K562 (cell line): ENCODE data around the gene ZNF181. TPM values are rescaled to one million over a fixed set of nuclear protein-coding genes. Genes with fewer than 3 reads are reported as not detected.

ENCODE experiments used
- ATAC-seq: fragments of 200-7000 bp; cut with Tn5 transposase; 3 replicates; pipeline ENCODE4 v1.9.1; 2020; ENCODE audit warnings: moderate library complexity
- BruUV-seq: library from RNA; stranded (reverse); fragments of 400-500 nt; replicated peaks from 2 replicates; lab custom pipeline; 2021; lab: Mats Ljungman, UMichigan
- CTCF ChIA-PET: fragments of 300-600 bp; formaldehyde crosslinking; extraction: SDS; loops from one replicate; lab custom pipeline; 2021; ENCODE audit warnings: low intra/inter-chr PET ratio; lab: Yijun Ruan, JAX
- POLR2A ChIA-PET: fragments of 300-600, 350-650 bp; sonication (Branson Sonifier 250); formaldehyde crosslinking; extraction: SDS; loops from one replicate; lab custom pipeline; 2021; ENCODE audit warnings: antibody characterized with exemption, inconsistent platforms; lab: Yijun Ruan, JAX
- DNase-seq, 4 experiments: peaks; one replicate each; pipeline versions ENCODE4 v3.0.0 to v3.0.0-alpha.2; 2011 to 2018; ENCODE audit warnings: low spot score in 3 of 4, mixed read lengths in 3 of 4; ENCODE audit errors: extremely low read depth in 1 of 4
- FAIRE-seq: peaks from 2 replicates; lab custom pipeline; 2011; peaks lifted over from hg19 to GRCh38; lab: Jason Lieb, UNC
- H2AFZ ChIP-seq: 2 replicates; pipeline ENCODE4 v1.6.0; 2011; ENCODE audit warnings: low read depth, low read length, control low read depth, inconsistent platforms
- H3K27ac ChIP-seq: fragments of 200-600 bp; 3 replicates; pipeline ENCODE4 v1.8.0; 2011; ENCODE audit warnings: low read depth, mild to moderate bottlenecking, control low read depth, inconsistent platforms, low read length, moderate library complexity, mixed read lengths; ENCODE audit errors: extremely low read depth
- H3K27me3 ChIP-seq, 2 experiments: fragments of 300-600 bp in 1 of 2; 2 replicates in 1 of 2; 3 replicates in 1 of 2; pipeline versions ENCODE4 v1.6.0 to v1.8.0; 2011; ENCODE audit warnings: inconsistent platforms in 2 of 2, low read length in 2 of 2, mild to moderate bottlenecking in 1 of 2, mixed read lengths in 1 of 2, moderate library complexity in 1 of 2; ENCODE audit not compliant: control insufficient read depth in 2 of 2, insufficient read depth in 2 of 2
- H3K36me3 ChIP-seq: fragments of 300-600 bp; 3 replicates; pipeline ENCODE4 v1.8.0; 2011; ENCODE audit warnings: mild to moderate bottlenecking, low read length, inconsistent platforms; ENCODE audit not compliant: control insufficient read depth, insufficient read depth
- H3K4me1 ChIP-seq, 2 experiments: fragments of 200-600 bp in 1 of 2; replicated peaks in 1 of 2; 2 replicates in 1 of 2; 3 replicates in 1 of 2; pipeline versions ENCODE4 v1.5.1 to v1.8.0; 2011; ENCODE audit warnings: inconsistent platforms in 2 of 2, low read length in 2 of 2, mild to moderate bottlenecking in 1 of 2, mixed read lengths in 1 of 2, moderate library complexity in 1 of 2; ENCODE audit not compliant: control insufficient read depth in 2 of 2, insufficient read depth in 2 of 2
- H3K4me2 ChIP-seq: 2 replicates; pipeline ENCODE4 v1.6.1; 2011; ENCODE audit warnings: low read length, control low read depth, inconsistent platforms, mixed read lengths; ENCODE audit not compliant: insufficient read depth
- H3K4me3 ChIP-seq: fragments of 200-600 bp; sonication (generic), shearing (Covaris generic); 2 replicates; pipeline ENCODE4 v1.5.1; 2016; ENCODE audit warnings: control low read depth, inconsistent platforms
- H3K79me2 ChIP-seq: fragments of 200-600 bp; 3 replicates; pipeline ENCODE4 v1.8.0; 2011; ENCODE audit warnings: low read length, inconsistent platforms; ENCODE audit not compliant: control insufficient read depth, insufficient read depth
- H3K9ac ChIP-seq, 2 experiments: 2 replicates each; pipeline versions ENCODE4 v1.6.0 to v1.6.1; 2011; ENCODE audit warnings: low read depth in 2 of 2, low read length in 2 of 2, control low read depth in 1 of 2, inconsistent platforms in 1 of 2, mild to moderate bottlenecking in 1 of 2, mixed read lengths in 1 of 2; ENCODE audit not compliant: insufficient read depth in 1 of 2
- H3K9me1 ChIP-seq: one replicate; pipeline ENCODE4 v1.6.0; 2011; ENCODE audit warnings: inconsistent platforms, mild to moderate bottlenecking, low read length, moderate library complexity; ENCODE audit not compliant: control insufficient read depth, insufficient read depth
- H3K9me3 ChIP-seq: replicated peaks from 2 replicates; pipeline ENCODE4 v1.5.1; 2011; ENCODE audit warnings: low read depth, low read length, inconsistent platforms; ENCODE audit not compliant: control insufficient read depth, insufficient read depth
- H4K20me1 ChIP-seq: replicated peaks from 2 replicates; pipeline ENCODE4 v1.6.1; 2011; ENCODE audit warnings: low read length, inconsistent platforms, mixed read lengths; ENCODE audit not compliant: control insufficient read depth, insufficient read depth
- AFF4 ChIP-seq: sonication (generic); formaldehyde crosslinking; IDR thresholded peaks from 2 replicates; pipeline ENCODE4 v1.8.0; 2023; ENCODE audit warnings: mild to moderate bottlenecking, missing genetic modification reagents
- BCLAF1 ChIP-seq, 2 experiments: fragments of 450-650 bp in 1 of 2; IDR thresholded peaks; 2 replicates each; pipeline ENCODE4 v1.6.1; 2011 to 2017; ENCODE audit warnings: low read depth in 2 of 2, antibody characterized with exemption in 1 of 2, borderline replicate concordance in 1 of 2, low read length in 1 of 2, mild to moderate bottlenecking in 1 of 2, mixed read lengths in 1 of 2; ENCODE audit not compliant: control insufficient read depth in 1 of 2
- ESRRB ChIP-seq: fragments of 250-450 bp; sonication (Bioruptor Pico); IDR thresholded peaks from 2 replicates; pipeline ENCODE4 v1.5.0; 2020; ENCODE audit warnings: mild to moderate bottlenecking, moderate library complexity, borderline replicate concordance
- GATA2 ChIP-seq: sonication (generic); formaldehyde crosslinking; IDR thresholded peaks from 2 replicates; pipeline ENCODE4 v1.4.0; 2020; ENCODE audit warnings: mild to moderate bottlenecking, missing genetic modification reagents
- HINFP ChIP-seq: fragments of 450-650 bp; conservative IDR thresholded peaks from 2 replicates; pipeline ENCODE4 v1.6.1; 2016; ENCODE audit warnings: missing genetic modification characterization, low read depth, mild to moderate bottlenecking, control low read depth, missing compliant biosample characterization
- MED1 ChIP-seq: sonication (generic); formaldehyde crosslinking; IDR thresholded peaks from 2 replicates; pipeline ENCODE4 v1.8.1; 2023; ENCODE audit warnings: missing genetic modification reagents, borderline replicate concordance
- MTF1 ChIP-seq: fragments of 250-450 bp; sonication (Bioruptor Pico); IDR thresholded peaks from 2 replicates; pipeline ENCODE4 v1.9.0; 2021; ENCODE audit warnings: moderate library complexity, mild to moderate bottlenecking, inconsistent platforms, borderline replicate concordance
- NR1H2 ChIP-seq: sonication (generic); formaldehyde crosslinking; IDR thresholded peaks from 2 replicates; pipeline ENCODE4 v1.4.0; 2020; ENCODE audit warnings: mild to moderate bottlenecking, missing genetic modification reagents
- POLR2H ChIP-seq: IDR thresholded peaks from 2 replicates; pipeline ENCODE4 v1.6.1; 2016; ENCODE audit warnings: missing genetic modification characterization, low read depth, mild to moderate bottlenecking, control low read depth, missing compliant biosample characterization, moderate library complexity
- POU5F1 ChIP-seq: fragments of 150-350 bp; IDR thresholded peaks from 2 replicates; pipeline ENCODE4 v1.6.1; 2014; ENCODE audit warnings: borderline replicate concordance, low read length, low read depth, mild to moderate bottlenecking; ENCODE audit not compliant: partially characterized antibody
- PTTG1 ChIP-seq: fragments of 450-650 bp; IDR thresholded peaks from 2 replicates; pipeline ENCODE4 v1.6.1; 2016; ENCODE audit warnings: low read depth, mild to moderate bottlenecking, missing genetic modification characterization, missing compliant biosample characterization
- RAD51 ChIP-seq: fragments of 450-650 bp; IDR thresholded peaks from 2 replicates; pipeline ENCODE4 v1.7.1; 2016; ENCODE audit warnings: low read depth, mild to moderate bottlenecking, borderline replicate concordance
- ZNF12 ChIP-seq: sonication (generic); formaldehyde crosslinking; IDR thresholded peaks from 2 replicates; pipeline ENCODE4 v1.4.0; 2020; ENCODE audit warnings: mild to moderate bottlenecking, missing genetic modification reagents
- ZNF274 ChIP-seq: IDR thresholded peaks from 2 replicates; pipeline ENCODE4 v1.6.1; 2011; ENCODE audit warnings: low read depth, mild to moderate bottlenecking, low read length, moderate library complexity, borderline replicate concordance
- WGBS: fragments of 100-300 bp; shearing (Covaris generic); methylation state at CpG from one replicate; pipeline ENCODE4 v1.1.6; 2016; ENCODE audit warnings: low coverage, mixed read lengths; ENCODE audit not compliant: insufficient coverage; ENCODE audit errors: missing lambda C conversion rate; 5-methylcytosine and 5-hydroxymethylcytosine counted together
- in situ Hi-C: fragments of 300-500 bp; cut with MboI; formaldehyde crosslinking; loops from 4 replicates; pipeline ENCODE4 v1.15.0; 2018; ENCODE audit warnings: inconsistent platforms, mixed read lengths
- intact Hi-C: fragments of 100-400 bp; cut with micrococcal nuclease; formaldehyde crosslinking; loops from 2 replicates; pipeline ENCODE4 v1.14.2; 2022
- polyA plus RNA-seq, 8 experiments: library from polyadenylated mRNA; depleted of rRNA in 4 of 8; stranded (reverse) in 5 of 8; unstranded in 3 of 8; fragments of >200 nt; fragmentation: Nextera tagmentation in 2 of 8; fragmentation: Illumina TruSeq in 1 of 8; extraction: Ambion mirVana in 2 of 8; extraction: Trizol in 1 of 8; gene quantifications; 2 replicates each; pipeline versions ENCODE4 v1.2.1 to v1.2.3, GENCODE V29; 2011 to 2014; ENCODE audit warnings: inconsistent platforms in 1 of 8, missing spikeins in 1 of 8
- total RNA-seq, 7 experiments: library from RNA; depleted of rRNA in 6 of 7; stranded (reverse); fragments of >200 nt in 6 of 7; fragmentation: Illumina TruSeq in 2 of 7; extraction: Trizol in 2 of 7; gene quantifications; 2 replicates each; pipeline versions ENCODE4 v1.2.1 to v1.2.3, GENCODE V29; 2011 to 2021; ENCODE audit warnings: low replicate concordance in 1 of 7

ZNF181 gene
- total and polyA plus RNA-seq, 9 of the 15 experiments (the other 6 are each of a cell fraction or from before 2014, with no cell fraction given), result 4.3 to 20.3 (median 12.1) TPM

GRCh38 chr19:34778342-34778741 lies 44.3 kb downstream of the ZNF181 start:
- ChIA-PET CTCF (no interaction called here), POLR2A (no interaction called here)
- FAIRE-seq, result no peak
- TF ChIP-seq HINFP (tag) (no peak), POU5F1 (no peak), POLR2H (no peak), NR1H2 (no peak), PTTG1 (no peak), ZNF274 (no peak), GATA2 (no peak), ZNF12 (no peak), RAD51 (no peak), MED1 (no peak), AFF4 (CRISPR knock-in tag) (no peak), ESRRB (CRISPR knock-in tag) (no peak), BCLAF1 (IDR thresholded peaks at IDR 0.05; ENCODE audit: borderline replicate concordance in 1 of 2, control insufficient read depth in 1 of 2, low read depth in 2 of 2, low read length in 1 of 2) (no peak), MTF1 (CRISPR knock-in tag) (no peak)

More at GRCh38 chr19:34778342-34778741, 44.3 kb downstream of the ZNF181 start:
- H3K9ac ChIP-seq, result no peak overlapping the region
- DNase-seq (no peak), ATAC-seq (no peak)
- BruUV-seq, result no TSS peak
- no peaks in the 10 kb centered on the region for H4K20me1 ChIP-seq
- no peak overlapping the region for H3K27ac ChIP-seq
- WGBS, result 0% methylated on average over 2 of the region's 2 CpGs
- in situ Hi-C loops (no loop called here), intact Hi-C loops (no loop called here)
- H3K4me2 ChIP-seq, result no peak overlapping the region
- H2AFZ ChIP-seq, result no peak overlapping the region
- H3K27me3 ChIP-seq, result no peaks in the 10 kb centered on the region
- no peaks in the 10 kb centered on the region for H3K9me1 ChIP-seq
- no peaks in the 10 kb centered on the region for H3K79me2 ChIP-seq
- H3K9me3 ChIP-seq, result no peaks in the 10 kb centered on the region; the same call in 1 of the 2 replicates
- no peaks in the 10 kb centered on the region for H3K4me1 ChIP-seq
- H3K4me3 ChIP-seq, result no peak overlapping the region
- H3K36me3 ChIP-seq, result no peaks in the 10 kb centered on the region
